Dermis blood vessel endothelial cell (primary cell): Measurements from ENCODE around the gene COX17. TPM values are rescaled to one million over a fixed set of nuclear protein-coding genes. Genes with fewer than 3 reads are reported as not detected.
A peak's percentile ranks its signal among the peaks of the same experiment; 100 is the strongest.
"Not testable (repeated sequence)": the region's sequence is repeated elsewhere in the genome, so short reads cannot be mapped to it uniquely, and the experiment has no call there.

ENCODE experiments used
- DNase-seq: peaks from one replicate; pipeline ENCODE4 v3.0.0; 2010
- total RNA-seq: library from RNA; depleted of rRNA; stranded (reverse); fragments of >200 nt; gene quantifications from 2 replicates; pipeline ENCODE4 v1.2.3, GENCODE V29; 2014

The COX17 gene, protein sequence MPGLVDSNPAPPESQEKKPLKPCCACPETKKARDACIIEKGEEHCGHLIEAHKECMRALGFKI
- total RNA-seq: 18.9 TPM in 2 replicates

DNA sequence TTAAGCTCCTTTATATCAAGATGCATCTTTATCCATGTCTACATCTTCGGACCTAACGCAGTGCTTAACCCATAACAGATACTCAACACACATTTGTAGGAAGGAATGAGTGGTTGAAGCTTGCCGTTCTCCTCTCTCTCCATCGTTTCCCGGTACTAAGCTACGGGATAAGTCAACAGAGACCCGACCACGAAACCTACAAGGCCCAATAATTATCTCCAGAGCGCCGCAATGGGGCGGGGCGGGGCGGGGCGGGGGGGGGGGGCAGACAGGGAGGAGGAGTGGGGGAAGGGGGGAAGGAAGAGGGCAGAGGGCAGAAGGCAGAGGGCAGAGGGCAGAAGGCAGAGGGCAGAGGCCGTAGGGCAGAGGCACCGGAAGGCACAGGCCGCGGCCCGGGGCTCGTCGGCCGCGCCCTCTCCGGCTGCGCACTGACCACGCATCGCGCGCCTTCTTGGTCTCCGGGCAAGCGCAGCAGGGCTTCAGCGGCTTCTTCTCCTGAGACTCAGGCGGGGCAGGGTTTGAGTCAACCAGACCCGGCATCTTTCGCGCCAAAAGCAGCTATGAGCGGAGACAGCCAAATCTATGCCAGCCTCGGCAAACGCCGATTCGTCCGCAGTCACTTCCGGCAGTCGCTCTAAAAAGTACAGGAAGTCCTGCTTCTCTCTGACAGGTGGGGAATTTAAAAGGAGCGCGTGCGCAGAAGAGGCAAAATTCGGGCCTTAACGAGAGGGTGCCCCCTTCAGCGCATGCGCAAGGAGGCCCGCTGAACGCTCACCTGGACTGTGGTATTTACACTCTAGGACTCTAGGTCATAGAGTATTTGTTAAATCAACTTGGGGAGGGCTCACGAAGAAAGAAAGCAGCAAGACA lies at the start of gene COX17:
COX17 (minus strand) TSS at position 636 of the 870 bp plus-strand sequence; CDS start at position 540, 96 bp downstream.
- peak; percentile 95 for DNase-seq

DNA sequence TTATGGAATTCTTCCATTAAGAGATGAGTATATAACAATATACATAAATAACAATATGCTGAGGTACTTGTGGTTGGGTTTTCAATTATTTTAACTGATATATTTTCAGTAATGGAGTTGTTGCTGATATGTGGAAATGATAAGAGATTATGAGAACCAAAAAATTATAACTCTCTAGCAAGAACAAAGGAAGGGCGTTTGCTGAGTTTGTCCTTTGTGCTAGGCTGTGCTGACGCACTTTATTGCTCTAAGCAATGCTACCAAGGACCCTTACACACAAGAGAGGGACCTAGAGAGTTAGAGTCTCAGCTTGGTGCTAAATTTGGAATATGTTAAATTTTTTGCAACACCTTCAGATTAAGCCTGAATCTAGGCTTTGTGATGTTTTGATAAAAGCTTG lies 49.7 kb upstream of the COX17 start:
- DNase-seq: no peak

DNA sequence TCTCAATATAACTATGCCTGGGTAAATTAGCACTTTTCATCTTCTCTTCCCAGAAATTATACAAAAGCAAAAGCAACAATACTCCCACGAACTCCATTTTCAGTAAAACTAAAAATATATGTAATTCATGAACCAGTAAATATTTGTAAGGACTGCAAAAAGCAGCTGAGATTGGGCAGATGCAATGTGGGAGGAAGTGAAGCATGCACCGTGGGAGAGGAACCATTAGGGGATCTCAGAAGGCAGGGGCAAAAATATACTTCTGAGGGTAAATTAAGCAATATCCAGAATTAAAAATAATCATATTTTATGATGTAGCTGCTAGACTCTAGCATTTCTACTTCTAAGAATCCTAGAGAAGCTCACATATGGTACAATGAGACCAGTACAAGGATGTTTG lies 45.8 kb upstream of the COX17 start:
- DNase-seq: no peak

DNA sequence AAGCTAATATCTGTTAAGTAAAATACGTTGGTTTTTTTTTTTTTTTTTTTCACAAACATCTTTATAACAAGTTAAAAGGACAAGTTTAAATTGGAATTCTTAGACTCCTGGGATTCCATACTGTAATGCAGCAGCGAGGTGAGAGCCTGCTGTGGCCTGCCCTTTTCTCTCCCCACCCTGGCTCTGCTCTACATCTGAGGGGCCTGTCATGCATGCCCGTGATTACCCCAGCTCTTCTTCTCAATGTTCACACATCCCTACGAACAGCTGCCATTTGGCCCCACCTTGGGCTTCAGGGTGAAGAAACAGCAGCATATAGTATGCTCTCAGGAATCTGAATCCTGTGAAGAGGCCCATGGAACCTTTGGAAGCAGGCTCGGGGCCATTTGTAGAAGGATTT lies 40.3 kb upstream of the COX17 start:
- DNase-seq: no peak

GRCh38 chr3:119716998-119717397 lies 39.8 kb upstream of the COX17 start:
- no peak for DNase-seq

- no peak for DNase-seq
Measured at GRCh38 chr3:119715105-119715504, 37.9 kb upstream of the COX17 start.

DNA sequence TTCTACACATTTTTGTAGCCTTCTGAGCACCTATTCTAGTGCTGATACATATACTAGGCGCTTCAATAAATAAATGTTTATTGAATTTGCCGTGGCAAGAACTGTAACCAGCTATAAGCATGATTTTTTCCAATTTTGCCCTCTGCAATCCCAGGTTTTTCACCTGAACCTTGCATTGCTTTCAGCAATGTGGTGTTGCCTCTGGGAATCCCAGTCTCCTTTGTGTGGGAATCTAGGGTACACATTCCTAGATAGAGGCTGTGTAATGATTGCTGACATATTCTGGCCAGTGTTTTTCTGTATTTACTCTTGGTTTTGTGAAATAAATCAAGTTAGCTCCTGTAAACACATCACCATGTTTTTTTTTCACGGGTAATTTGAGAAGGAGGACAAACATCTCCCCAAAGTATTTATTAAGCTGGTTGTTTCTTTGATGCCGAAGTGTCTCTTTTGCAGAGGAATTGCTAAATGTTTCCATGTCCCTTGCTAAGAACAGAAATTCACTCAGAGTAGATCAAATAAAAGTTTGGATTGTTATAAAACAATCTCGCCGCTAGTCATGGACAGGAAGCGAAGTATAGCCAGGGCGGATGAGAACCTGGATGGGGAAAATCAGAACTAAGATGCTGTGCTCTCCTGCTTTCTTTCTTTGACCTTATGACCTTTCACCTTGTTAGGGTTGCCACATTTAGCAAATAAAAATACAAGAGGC lies 26.8 kb upstream of the COX17 start:
- no peak for DNase-seq

- peak; percentile 92 for DNase-seq
Measured at GRCh38 chr3:119702530-119703527, 25.6 kb upstream of the COX17 start, which contains the start of gene CFAP91. CFAP91 (plus strand) TSS chr3:119703022; CDS start chr3:119703099, 77 bp downstream.

DNA sequence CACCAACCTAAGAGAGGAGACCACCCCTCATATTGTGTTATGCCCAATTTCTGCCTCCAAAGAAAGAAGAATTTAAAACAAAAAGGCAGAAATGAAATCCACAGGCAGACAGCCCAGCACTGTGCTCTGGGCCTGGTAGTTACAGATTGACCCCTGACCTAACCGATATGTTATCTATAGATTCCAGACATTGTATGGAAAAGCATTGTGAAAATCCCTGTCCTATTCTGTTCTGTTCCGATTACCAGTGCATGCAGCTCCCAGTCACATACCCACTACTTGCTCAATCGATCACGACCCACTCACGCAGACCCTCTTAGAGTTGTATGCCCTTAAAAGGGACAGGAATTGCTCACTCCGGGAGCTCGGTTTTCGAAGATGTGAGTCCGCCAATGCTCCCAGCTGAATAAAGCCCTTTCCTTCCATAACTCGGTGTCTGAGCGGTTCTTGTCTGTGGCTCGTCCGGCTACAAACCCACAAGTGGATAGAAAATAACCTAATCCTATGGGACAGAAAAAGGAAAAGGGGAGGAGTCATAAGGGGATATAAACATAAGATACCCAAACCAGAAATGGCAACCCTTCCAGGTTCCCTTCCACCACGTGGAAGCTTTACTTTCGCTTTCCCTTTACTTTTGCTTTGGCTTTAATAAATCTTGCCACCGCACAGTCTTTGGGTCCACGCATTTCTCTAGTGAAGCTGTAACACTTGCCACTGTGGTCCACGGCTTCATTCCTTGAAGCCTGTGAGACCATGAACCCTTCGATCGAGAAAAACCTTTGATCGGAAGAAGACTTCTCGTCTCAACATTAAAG lies 23.9 kb upstream of the COX17 start:
- DNase-seq: no peak

GRCh38 chr3:119700269-119700919 lies 23.2 kb upstream of the COX17 start:
- peak; percentile 67 for DNase-seq

GRCh38 chr3:119697394-119697793 lies 20.2 kb upstream of the COX17 start:
- DNase-seq: no peak

DNA sequence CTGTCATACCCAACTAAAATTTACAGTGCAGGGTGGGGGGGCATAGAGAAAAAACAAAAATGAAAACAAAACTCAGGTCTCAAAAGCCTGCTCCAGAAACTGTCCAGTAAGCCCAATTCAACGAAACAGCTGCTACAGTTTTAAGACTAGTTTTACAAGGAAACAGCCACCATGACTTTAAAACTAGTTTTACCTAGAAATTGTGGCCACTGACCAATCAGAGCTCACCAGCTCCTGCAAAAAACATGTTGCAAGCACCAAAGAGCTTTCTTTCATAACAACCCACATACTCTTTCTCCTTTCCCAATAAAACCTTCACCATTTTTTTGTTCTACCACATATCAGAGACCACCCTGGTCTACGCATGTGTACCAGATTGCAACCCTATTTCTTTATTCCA lies 18.3 kb upstream of the COX17 start:
- DNase-seq: no peak

GRCh38 chr3:119690043-119690656 lies 12.9 kb upstream of the COX17 start:
- DNase-seq: peak; percentile 54

DNA sequence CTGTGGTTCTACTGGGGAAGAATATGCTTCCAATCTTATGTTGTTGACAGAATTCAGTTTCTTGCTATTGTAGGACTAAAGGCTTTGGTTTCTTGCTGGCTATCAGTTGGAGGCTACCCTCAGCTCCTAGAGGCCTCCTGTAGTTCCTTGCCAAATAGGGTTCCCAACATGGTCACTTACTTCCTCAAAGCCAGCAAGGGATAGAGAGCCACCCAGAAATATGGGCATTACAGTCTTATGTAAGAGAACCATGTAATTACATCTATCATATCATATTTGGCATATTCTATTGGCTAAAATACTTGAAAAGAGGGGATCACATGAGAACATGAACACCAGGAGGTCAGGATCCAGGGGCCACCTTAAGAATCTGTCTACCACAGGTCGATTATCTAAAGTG lies 6.2 kb upstream of the COX17 start:
- no peak for DNase-seq

DNA sequence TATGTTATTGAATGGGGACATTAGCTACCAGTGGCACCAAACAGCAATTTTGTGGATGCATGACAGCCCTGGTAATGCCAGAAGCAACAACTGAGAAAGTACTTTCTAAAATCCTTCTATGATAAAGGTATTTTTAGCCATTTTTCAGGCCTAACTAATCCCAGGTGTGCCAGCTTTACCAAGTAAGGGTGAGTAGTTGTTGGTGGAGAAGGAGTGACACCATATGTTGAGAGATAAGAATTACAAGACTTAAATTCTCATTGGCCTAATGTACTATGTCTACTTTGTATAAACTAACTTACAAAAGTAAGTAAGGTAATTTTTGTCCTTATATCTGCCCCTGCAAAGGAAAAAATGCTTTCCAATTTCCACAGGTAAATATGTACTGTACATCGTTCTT lies 4.1 kb upstream of the COX17 start:
- DNase-seq: peak; percentile 73

DNA sequence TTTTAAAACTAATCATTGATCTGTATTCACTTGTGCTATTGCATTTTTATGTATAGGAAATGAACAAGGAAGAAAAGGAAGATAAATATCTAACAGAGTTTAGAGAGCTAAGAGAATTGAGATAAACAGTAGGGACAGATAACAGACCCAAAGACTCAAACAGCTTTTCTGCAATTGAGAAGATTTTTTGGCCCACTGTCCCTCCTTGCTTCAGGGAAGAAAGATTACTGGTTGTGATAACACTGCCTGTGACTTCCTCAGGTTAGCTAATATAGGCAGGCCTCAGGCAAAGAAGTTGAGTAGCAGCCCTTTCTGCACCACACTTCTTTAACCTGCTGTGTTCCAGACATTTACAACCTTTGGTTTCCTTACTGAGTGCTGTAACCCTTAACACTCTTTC lies 2.7 kb upstream of the COX17 start:
- no peak for DNase-seq

DNA sequence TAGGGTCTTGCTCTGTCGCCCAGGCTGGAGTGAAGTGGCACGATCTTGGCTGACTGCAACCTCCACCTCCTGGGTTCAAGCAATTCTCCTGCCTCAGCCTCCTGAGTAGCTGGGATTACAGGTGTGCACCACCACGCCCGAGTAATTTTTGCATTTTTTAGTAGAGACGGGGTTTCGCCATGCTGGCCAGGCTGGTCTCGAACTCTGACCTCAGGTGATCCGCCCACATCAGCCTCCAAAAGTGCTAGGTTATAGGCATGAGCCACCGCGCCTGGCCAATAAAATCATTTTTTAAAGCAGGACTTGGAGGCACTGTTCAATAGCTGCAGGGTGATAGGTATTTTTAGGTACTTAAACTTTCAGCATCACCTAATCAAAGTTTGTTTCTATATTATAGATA lies 1.0 kb upstream of the COX17 start:
- not testable (repeated sequence) for DNase-seq

DNA sequence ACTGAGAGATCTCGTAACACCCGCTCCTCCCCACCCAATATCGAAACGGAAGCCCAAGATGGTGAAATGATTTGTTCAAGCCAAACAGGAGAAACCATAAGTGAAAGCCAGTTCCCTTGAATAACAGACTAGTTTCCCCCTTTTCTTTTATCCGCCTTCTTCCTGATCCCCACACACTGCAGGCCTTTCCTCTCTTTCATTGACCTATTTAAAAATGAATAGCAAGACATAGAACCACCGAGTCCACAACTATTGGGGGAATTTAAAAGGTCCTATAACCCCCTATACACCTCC lies 382 bp upstream of the COX17 start:
- DNase-seq: no peak

- no peak for DNase-seq
Measured at GRCh38 chr3:119676020-119676419, 1.2 kb downstream of the COX17 start.

- no peak for DNase-seq
Measured at GRCh38 chr3:119675188-119675874, 1.9 kb downstream of the COX17 start.
